ENCODE results near the gene LINS1.
A peak's percentile ranks its signal among the peaks of the same experiment; 100 is the strongest.

Gene LINS1, protein sequence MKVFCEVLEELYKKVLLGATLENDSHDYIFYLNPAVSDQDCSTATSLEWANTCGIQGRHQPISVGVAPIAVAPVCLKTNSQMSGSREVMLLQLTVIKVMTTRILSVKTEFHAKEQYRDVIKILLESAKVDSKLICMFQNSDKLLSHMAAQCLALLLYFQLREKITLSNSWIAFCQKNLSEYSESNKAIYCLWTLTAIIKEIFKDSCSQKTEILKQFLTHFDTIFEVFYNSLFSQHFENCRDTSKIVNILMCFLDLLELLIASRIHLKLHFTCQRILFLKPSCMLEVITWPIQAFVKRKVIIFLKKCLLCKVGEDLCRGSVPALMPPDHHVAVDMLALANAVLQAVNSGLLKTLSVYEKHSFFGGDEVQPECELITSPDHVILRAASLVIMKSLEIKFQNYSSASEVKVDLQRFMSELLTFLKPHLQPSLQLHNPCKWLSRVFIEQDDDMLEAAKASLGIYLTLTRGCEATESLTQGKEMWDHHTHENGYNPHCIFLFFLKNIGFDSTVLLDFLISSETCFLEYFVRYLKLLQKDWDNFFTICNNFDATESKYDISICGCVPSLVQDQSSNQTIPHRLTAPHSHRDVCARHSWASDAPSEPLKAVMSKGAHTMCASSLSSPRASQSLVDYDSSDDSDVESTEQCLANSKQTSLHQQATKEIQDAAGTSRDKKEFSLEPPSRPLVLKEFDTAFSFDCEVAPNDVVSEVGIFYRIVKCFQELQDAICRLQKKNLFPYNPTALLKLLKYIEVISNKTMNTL

DNA sequence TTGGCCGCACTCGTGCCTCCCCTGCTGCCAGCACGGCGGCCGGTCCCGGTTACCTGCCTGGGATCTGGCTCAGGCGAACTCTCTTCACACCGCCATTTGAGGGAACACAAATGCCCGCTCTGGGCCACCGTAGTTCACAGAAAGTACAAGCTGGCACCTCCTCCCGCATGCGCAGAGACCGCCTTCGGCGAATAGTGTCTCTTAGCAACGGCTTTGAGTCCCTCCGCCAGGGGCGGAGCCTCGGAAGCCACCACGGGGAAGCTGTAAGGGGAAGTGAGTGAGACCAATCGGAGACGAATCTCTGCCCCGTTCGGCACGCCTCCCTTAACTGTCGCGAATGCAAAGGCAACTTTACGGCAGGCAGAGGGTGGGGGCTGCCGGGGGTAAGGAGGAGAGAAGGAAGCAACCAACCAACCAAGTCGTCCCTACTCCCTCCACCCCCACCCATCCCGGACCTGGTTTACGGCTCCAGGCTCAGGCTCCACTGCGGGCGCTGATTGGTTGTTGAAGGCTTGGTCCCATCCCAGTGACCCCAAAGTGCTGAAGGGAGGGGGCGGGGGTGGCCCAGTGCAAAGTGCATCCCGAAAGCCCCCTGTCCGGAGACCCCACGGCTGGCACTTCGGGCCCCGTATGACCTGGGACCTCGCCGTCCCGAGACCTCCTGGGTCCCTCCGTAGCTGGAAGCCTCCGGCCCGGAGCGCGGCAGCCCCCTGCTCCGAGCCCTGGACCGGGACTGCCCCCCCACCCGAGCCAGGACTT lies at the start of gene LINS1, which contains the start of gene ASB7:
Gene LINS1, minus strand, starts transcription at position 121 of the 759 bp plus-strand sequence. CDS start 21,342 bp downstream, outside the sequence.
Gene ASB7, plus strand, starts transcription at position 526 of the 759 bp plus-strand sequence. CDS start 9,628 bp downstream, outside the sequence.
- peak; percentile 100 for DNase-seq

DNA sequence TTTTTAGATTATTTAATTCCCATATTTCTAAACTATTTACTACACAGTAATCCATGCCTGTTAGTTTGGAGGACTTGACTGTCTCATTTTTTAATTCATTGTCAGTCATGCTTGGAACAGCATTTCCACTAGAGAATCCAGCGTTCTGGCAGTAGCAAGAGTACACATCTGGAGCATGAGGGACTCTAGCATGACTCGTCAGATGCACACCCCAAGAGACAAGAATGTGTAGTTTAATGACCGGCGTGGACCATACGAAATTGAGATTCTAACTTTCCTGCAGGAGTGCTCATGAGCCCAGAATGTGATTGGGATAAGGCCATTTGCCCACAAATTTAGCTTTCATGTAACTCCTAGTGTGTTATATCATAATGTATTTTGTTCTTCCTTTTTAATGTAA lies 49.3 kb upstream of the LINS1 start:
- no peak for DNase-seq

- no peak for DNase-seq
These were observed 48.7 kb upstream of the LINS1 start for GRCh38 chr15:100650685-100651084.

- no peak for DNase-seq
These were observed 47.0 kb upstream of the LINS1 start for GRCh38 chr15:100648951-100649350.

- DNase-seq, result no peak
These were observed 43.7 kb upstream of the LINS1 start for GRCh38 chr15:100645671-100646070.

DNA sequence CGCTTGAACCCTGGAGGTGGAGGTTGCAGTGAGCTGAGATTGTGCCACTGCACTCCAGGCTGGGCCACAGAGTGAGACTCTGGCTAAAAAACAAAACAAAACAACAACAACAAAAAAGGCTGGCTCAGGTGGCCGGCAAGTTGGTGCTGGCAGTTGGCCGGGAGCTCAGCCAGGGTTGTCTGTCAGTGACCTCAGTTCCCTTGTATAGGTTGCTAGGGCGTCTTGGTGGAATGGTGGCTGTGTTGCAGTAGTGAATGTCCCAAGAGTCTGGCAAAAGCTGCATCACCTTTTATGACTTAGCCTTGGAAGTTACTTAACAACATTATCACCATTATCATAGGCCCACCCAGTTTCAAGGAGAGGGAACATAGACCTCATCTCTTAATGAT lies 41.0 kb upstream of the LINS1 start:
- no peak for DNase-seq

DNA sequence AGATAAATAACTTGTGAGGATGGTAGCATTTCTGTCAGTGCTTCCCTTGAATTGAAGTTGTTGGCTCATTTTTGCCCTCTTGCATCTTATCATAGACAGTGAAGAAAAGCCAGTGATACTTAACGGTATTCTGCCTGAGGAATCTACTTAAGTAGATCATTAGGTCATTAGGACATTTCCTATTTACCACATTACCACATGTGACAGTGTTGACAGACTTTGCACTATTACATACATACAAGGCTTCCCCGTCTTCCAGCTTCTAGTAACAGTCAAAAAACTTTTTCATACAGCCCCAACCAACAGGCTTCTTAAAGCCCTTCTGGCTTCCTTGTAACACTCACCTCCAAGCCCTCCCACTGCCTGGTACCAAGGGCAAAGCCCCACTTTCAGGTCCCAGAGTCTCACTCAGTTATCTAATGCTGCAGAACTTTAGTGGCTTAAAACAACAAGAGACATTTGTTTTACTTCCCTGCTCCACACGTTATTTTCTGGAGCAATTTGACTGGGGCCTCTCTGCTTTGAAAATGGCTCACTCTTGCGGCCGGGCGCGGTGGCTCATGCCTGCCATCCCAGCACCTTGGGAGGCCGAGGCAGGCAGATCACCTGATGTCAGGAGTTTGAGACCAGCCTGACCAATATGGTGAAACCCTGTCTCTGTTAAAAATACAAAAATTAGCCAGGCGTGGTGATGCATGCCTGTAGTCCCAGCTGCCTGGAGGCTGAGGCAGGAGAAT lies 40.4 kb upstream of the LINS1 start:
- DNase-seq, result no peak

DNA sequence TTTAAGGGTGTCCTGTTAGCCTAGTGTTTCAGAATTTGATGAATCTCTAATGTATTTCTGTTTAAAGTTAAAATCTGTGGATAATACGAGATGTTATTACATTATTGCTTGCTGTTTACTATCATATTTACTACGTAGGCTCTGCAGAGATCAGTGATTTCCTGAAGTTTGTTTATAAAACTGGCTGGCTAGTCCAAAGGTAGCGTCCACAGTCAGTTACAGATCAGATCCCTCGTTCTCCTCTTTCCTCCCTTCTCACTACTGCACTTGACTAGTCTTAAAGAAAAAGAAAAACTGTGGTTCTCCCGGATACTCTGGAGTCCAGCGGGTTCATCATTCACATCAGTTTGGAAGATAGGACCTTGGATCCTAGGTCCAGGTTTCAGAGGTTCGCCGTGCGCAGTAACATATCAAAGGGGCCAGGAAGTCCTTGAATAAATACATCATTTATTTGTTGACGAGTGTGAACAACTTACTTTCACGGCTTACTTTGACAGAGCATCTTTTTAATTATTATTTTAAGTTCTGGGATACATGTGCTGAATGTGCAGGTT lies 36.3 kb upstream of the LINS1 start:
- DNase-seq, result no peak

DNA sequence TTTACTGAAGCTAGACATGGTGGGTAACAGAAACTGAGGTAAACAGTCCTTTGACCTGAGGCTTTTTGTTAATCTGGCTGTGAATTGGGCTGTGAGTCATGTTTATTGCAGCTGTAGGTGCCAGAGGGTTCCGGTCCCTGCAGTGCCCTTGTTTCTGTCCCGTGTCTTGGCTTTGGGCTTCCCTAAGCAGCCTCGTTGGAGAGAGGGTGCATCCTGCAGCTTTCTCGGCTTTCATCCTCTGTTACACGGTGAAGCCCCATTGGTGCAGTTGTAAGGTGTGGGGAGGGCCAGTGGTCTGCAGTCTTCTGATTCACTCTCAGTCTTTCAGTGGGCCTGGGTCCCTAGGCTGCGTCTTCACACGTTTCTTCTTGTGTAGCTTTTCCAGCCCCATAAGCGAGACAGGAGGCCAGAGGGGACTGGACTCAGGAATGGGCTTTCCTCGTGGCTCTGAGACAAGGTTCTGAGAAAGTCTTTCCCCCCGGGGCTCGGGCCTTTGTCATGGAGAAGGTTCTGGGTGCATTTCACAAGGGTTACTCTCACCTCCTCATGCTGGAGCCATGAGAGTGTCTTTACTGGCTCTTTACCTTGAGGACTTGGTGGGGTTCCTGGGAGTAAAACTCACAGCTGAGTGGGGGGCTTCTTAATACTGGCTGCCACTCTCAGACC lies 33.6 kb upstream of the LINS1 start:
- DNase-seq, result no peak

GRCh38 chr15:100633763-100634075 lies 31.7 kb upstream of the LINS1 start:
- no peak for DNase-seq

- DNase-seq, result no peak
These were observed 29.8 kb upstream of the LINS1 start for GRCh38 chr15:100631831-100632230.

- DNase-seq, result no peak
These were observed 26.8 kb upstream of the LINS1 start for GRCh38 chr15:100628746-100629145.

GRCh38 chr15:100627789-100628395 lies 25.9 kb upstream of the LINS1 start:
- peak; percentile 33 for DNase-seq

- DNase-seq, result no peak
These were observed 21.3 kb upstream of the LINS1 start for GRCh38 chr15:100623301-100623700.

DNA sequence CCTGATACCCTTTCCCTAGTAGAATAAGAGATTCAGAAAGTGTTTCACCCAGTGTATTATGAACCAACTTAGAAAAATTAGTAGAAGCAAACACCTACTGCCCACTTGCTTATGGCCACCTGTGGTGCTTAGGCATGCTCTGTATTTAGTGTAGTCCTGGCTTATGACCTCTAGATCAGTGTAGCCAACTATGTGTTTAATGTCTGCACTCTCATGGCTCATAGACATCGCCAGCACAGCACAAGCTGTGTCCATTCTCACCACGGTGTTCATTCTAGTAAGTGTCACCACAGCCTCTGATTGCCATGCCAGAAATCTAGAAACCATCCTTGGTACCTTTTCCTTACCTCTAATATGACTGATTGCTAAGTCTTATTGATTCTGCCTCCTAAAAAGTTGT lies 14.7 kb upstream of the LINS1 start:
- no peak for DNase-seq

DNA sequence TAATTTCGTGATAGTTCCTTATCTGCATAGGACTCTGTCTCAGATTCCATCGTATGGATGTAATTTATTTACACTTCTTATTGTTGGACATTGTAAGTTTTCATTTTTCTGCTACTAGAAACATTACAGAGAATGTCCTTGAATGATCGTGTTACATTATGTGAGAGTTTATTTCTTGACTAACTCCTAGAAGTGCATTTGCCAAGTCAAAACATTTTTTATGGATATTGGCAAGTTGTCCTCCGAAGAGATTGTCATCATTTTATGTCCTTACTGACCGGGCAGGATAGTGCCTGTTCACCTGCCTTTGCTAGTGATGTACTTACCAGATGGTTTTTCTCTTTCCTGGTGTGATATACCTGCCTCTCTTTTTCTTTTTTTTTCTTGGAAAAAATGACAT lies 13.8 kb upstream of the LINS1 start:
- DNase-seq, result no peak

GRCh38 chr15:100614918-100615317 lies 12.9 kb upstream of the LINS1 start:
- no peak for DNase-seq

- DNase-seq, result no peak
These were observed 12.4 kb upstream of the LINS1 start for GRCh38 chr15:100614336-100614735.

- DNase-seq, result no peak
These were observed 11.2 kb upstream of the LINS1 start for GRCh38 chr15:100613208-100613607.

- no peak for DNase-seq
These were observed 10.6 kb upstream of the LINS1 start for GRCh38 chr15:100612539-100612938.

DNA sequence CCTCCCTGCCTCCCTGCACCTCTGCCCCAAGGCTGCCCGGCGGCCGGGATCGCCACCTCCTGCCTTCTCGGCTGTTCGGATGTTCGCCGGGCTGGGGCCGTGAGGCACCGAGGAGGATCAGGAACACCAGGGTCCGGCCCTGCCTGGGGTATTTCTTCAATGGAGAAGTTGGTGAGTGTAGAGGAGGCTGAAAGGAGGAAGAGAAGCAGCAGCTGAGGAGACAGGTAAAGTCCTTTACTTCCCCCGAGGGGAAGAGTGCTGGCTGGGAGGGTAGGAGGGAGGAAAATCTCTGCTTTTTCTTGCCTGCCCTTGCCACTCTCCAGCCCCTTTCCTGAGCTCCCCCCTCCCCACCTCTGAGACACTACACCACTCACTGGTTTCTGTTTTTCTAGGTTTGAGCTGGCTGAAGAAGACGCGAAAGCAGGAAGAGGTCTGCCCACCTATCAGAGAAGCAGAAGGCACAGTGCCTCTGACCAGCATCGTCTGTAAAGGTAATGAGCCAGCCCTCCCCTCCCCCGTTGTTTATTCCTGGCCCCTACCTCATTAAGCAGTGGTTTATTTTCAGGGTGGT lies 924 bp upstream of the LINS1 start:
- DNase-seq, result peak; percentile 7
